Neuronal stem cell (in vitro differentiated cells): ENCODE data around the gene CGB7.

Source experiments
- DNase-seq: peaks from one replicate; pipeline ENCODE4 v3.0.0-alpha.2; 2013; ENCODE audit warnings: low spot score
- H2AFZ ChIP-seq: one replicate; pipeline ENCODE4 v1.6.1; 2013; ENCODE audit warnings: mild to moderate bottlenecking, low read length, inconsistent platforms
- H2AK5ac ChIP-seq: 2 replicates; pipeline ENCODE4 v1.6.1; 2013; ENCODE audit warnings: low read depth, mild to moderate bottlenecking, inconsistent platforms, low read length, moderate library complexity, mixed read lengths
- H2BK120ac ChIP-seq: 2 replicates; pipeline ENCODE4 v1.6.1; 2013; ENCODE audit warnings: low read depth, mild to moderate bottlenecking, inconsistent platforms, low read length, moderate library complexity, mixed read lengths
- H2BK12ac ChIP-seq: one replicate; pipeline ENCODE4 v1.6.1; 2013; ENCODE audit warnings: low read length, inconsistent platforms
- H2BK15ac ChIP-seq: 2 replicates; pipeline ENCODE4 v1.6.1; 2013; ENCODE audit warnings: mild to moderate bottlenecking, low read length, inconsistent platforms, mixed read lengths
- H2BK5ac ChIP-seq: one replicate; pipeline ENCODE4 v1.6.1; 2013; ENCODE audit warnings: inconsistent platforms, mild to moderate bottlenecking, low read length, moderate library complexity
- H3K14ac ChIP-seq: one replicate; pipeline ENCODE4 v1.6.1; 2013; ENCODE audit warnings: low read length, inconsistent platforms
- H3K18ac ChIP-seq: 2 replicates; pipeline ENCODE4 v1.6.1; 2013; ENCODE audit warnings: low read length, inconsistent platforms
- H3K23ac ChIP-seq: 2 replicates; pipeline ENCODE4 v1.6.1; 2013; ENCODE audit warnings: low read depth, mild to moderate bottlenecking, mixed read lengths, low read length, inconsistent platforms; ENCODE audit not compliant: poor library complexity
- H3K27ac ChIP-seq: replicated peaks from 3 replicates; pipeline ENCODE4 v1.5.1; 2013; ENCODE audit warnings: low read length, inconsistent platforms
- H3K27me3 ChIP-seq, 3 experiments: 2 replicates each; pipeline ENCODE4 v1.6.1; 2013; ENCODE audit warnings: low read length in 3 of 3, mild to moderate bottlenecking in 2 of 3, inconsistent platforms in 1 of 3, low read depth in 1 of 3, mixed read lengths in 1 of 3, moderate library complexity in 1 of 3; ENCODE audit not compliant: control insufficient read depth in 3 of 3, insufficient read depth in 3 of 3
- H3K36me3 ChIP-seq, 2 donors: replicated peaks in 1 of 2; 2 replicates each; pipeline ENCODE4 v1.6.1; 2013; ENCODE audit warnings: low read length in 2 of 2; ENCODE audit not compliant: control insufficient read depth in 2 of 2, insufficient read depth in 2 of 2
- H3K4ac ChIP-seq: 2 replicates; pipeline ENCODE4 v1.6.1; 2013; ENCODE audit warnings: inconsistent platforms, mild to moderate bottlenecking, low read length, moderate library complexity
- H3K4me1 ChIP-seq, 2 donors: 1 replicate in 1 of 2; 2 replicates in 1 of 2; pipeline ENCODE4 v1.6.1; 2013; ENCODE audit warnings: low read length in 2 of 2, low read depth in 1 of 2; ENCODE audit not compliant: control insufficient read depth in 2 of 2, insufficient read depth in 1 of 2
- H3K4me2 ChIP-seq: one replicate; pipeline ENCODE4 v1.6.1; 2013; ENCODE audit warnings: mild to moderate bottlenecking, low read length, inconsistent platforms; ENCODE audit not compliant: insufficient read depth, poor library complexity, severe bottlenecking
- H3K4me3 ChIP-seq, 2 donors: 2 replicates each; pipeline ENCODE4 v1.5.1; 2013; ENCODE audit warnings: low read length in 2 of 2, mild to moderate bottlenecking in 2 of 2, inconsistent platforms in 1 of 2, moderate library complexity in 1 of 2
- H3K79me1 ChIP-seq: one replicate; pipeline ENCODE4 v1.6.1; 2013; ENCODE audit warnings: low read depth, mild to moderate bottlenecking, inconsistent platforms, low read length, moderate library complexity
- H3K9ac ChIP-seq: one replicate; pipeline ENCODE4 v1.6.1; 2013; ENCODE audit warnings: mild to moderate bottlenecking, low read depth, low read length, inconsistent platforms; ENCODE audit not compliant: poor library complexity
- H3K9me3 ChIP-seq, 2 donors: replicated peaks in 1 of 2; 2 replicates each; pipeline versions ENCODE3 to v1.6.1; 2013; ENCODE audit warnings: low read length in 2 of 2, mild to moderate bottlenecking in 2 of 2, inconsistent platforms in 1 of 2, low read depth in 1 of 2, mixed read lengths in 1 of 2, moderate library complexity in 1 of 2; ENCODE audit not compliant: control insufficient read depth in 2 of 2, insufficient read depth in 1 of 2
- H4K8ac ChIP-seq: one replicate; pipeline ENCODE4 v1.6.1; 2013; ENCODE audit warnings: low read depth, mild to moderate bottlenecking, inconsistent platforms, low read length, moderate library complexity
- H4K91ac ChIP-seq: one replicate; pipeline ENCODE4 v1.6.1; 2013; ENCODE audit warnings: low read length, low read depth, mild to moderate bottlenecking, inconsistent platforms; ENCODE audit not compliant: poor library complexity
- WGBS, 2 donors: extraction: QIAGEN DNeasy Blood & Tissue Kit; methylation state at CpG; one replicate each; pipeline ENCODE4 v1.1.7; 2013; ENCODE audit warnings: missing lambda C conversion rate in 2 of 2, mixed read lengths in 1 of 2; ENCODE audit not compliant: insufficient read length in 2 of 2, insufficient replicate concordance in 1 of 2; ENCODE audit errors: extremely low coverage in 2 of 2; 5-methylcytosine and 5-hydroxymethylcytosine counted together

The CGB7 gene

GRCh38 chr19:49103331-49104085 is 46.0 kb upstream of the CGB7 start:
- H4K91ac ChIP-seq = no peak overlapping the region
- no CpG with 5 or more reads among the region's 33 CpGs for WGBS, 2 donors

DNA sequence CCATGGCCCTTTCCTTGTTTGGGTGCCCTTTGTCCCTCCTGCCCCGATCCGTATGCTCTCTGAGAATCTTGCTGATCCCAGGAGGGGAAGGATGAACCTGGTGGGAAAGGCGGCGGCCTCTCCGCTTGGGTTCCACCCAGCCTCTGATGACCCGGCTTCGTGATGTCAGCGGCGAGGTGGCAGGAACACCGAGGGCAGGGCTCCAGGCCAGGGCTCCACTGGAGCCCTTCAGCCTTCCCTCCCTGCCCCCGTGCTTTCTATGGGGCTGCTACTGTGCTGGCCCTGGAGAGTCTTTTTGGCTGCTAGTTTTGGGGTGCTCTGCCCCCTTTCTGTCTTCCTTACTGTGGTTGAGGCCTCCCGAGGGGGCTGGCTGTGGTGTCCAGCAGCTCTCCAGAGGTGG is 44.8 kb upstream of the CGB7 start:
- H3K4me1 ChIP-seq = no peaks in the 10 kb centered on the region
- H3K36me3 ChIP-seq = peaks cover 67 to 94% of the 10 kb centered on the region in 2 donors
- no peak overlapping the region for H3K4ac ChIP-seq
- no peak overlapping the region for H3K14ac ChIP-seq
- no peak overlapping the region for H2AK5ac ChIP-seq
- H2BK12ac ChIP-seq = no peak overlapping the region
- no peak overlapping the region for H3K9ac ChIP-seq
- H3K9me3 ChIP-seq = peaks cover 0 to 3% of the 10 kb centered on the region in 2 donors
- H4K8ac ChIP-seq = no peak overlapping the region
- H3K27ac ChIP-seq = no peak overlapping the region
- no peak overlapping the region for H3K4me2 ChIP-seq
- peaks cover 17% of the 10 kb centered on the region for H3K79me1 ChIP-seq
- H4K91ac ChIP-seq = no peak overlapping the region
- no peaks in the 10 kb centered on the region for H3K27me3 ChIP-seq
- no peak overlapping the region for H2BK15ac ChIP-seq
- WGBS, 2 donors = no CpG with 5 or more reads among the region's 12 CpGs
- H2AFZ ChIP-seq = no peak overlapping the region
- no peak overlapping the region for H2BK5ac ChIP-seq
- H3K18ac ChIP-seq = no peak overlapping the region
- H2BK120ac ChIP-seq = no peak overlapping the region
- H3K23ac ChIP-seq = no peak overlapping the region
- H3K4me3 ChIP-seq = no peak overlapping the region
- no peak for DNase-seq

More at GRCh38 chr19:49103331-49104085, 46.0 kb upstream of the CGB7 start:
- Histone ChIP-seq H3K4me1 (no peaks in the 10 kb centered on the region), H3K4me2 (no peak overlapping the region), H3K4ac (no peak overlapping the region), H2BK120ac (no peak overlapping the region), H3K14ac (no peak overlapping the region), H3K9me3 (peaks cover 0 to 3% of the 10 kb centered on the region in 2 donors), H2BK15ac (no peak overlapping the region), H3K18ac (no peak overlapping the region), H3K4me3 (no peak overlapping the region), H2BK5ac (no peak overlapping the region), H3K23ac (no peak overlapping the region), H4K8ac (no peak overlapping the region), H3K9ac (no peak overlapping the region), H2AFZ (no peak overlapping the region), H3K27me3 (no peaks in the 10 kb centered on the region), H2AK5ac (peak overlapping the region; percentile 36), H2BK12ac (no peak overlapping the region), H3K79me1 (peaks cover 18% of the 10 kb centered on the region), H3K27ac (no peak overlapping the region), H3K36me3 (peaks cover 67 to 94% of the 10 kb centered on the region in 2 donors)
- no peak for DNase-seq

DNA sequence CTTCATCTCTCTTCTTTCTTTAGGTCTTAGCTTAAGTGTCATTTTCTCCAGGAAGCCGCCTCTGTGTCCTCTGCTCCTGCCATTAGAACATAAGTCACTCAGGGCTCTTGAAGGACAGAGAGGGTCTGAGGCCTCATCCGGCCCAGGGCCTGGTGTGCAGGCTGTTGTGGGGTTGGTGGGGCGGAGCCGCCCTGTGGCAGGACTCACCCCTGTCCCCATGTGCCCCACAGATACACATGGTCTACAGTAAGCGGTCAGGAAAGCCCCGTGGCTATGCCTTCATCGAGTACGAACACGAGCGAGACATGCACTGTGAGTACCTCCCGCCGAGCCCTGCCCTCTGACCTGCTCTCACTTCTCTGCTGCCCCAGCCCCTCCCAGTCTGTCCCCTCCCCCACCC is 43.6 kb upstream of the CGB7 start:
- Histone ChIP-seq H2BK15ac (no peak overlapping the region), H2BK120ac (no peak overlapping the region), H3K4me3 (no peak overlapping the region), H3K23ac (no peak overlapping the region), H3K18ac (no peak overlapping the region), H2AFZ (no peak overlapping the region), H3K27ac (no peak overlapping the region), H3K4me1 (no peaks in the 10 kb centered on the region), H3K14ac (no peak overlapping the region), H4K91ac (no peak overlapping the region), H4K8ac (no peak overlapping the region), H3K9me3 (peaks cover 0 to 3% of the 10 kb centered on the region in 2 donors), H3K4me2 (no peak overlapping the region), H2BK12ac (no peak overlapping the region), H3K27me3 (no peaks in the 10 kb centered on the region), H2BK5ac (no peak overlapping the region), H3K79me1 (peaks cover 13% of the 10 kb centered on the region), H3K36me3 (peaks cover 63 to 94% of the 10 kb centered on the region in 2 donors), H3K4ac (no peak overlapping the region), H2AK5ac (no peak overlapping the region), H3K9ac (peak overlapping the region; percentile 56)
- WGBS, 2 donors = no CpG with 5 or more reads among the region's 12 CpGs
- DNase-seq = no peak

DNA sequence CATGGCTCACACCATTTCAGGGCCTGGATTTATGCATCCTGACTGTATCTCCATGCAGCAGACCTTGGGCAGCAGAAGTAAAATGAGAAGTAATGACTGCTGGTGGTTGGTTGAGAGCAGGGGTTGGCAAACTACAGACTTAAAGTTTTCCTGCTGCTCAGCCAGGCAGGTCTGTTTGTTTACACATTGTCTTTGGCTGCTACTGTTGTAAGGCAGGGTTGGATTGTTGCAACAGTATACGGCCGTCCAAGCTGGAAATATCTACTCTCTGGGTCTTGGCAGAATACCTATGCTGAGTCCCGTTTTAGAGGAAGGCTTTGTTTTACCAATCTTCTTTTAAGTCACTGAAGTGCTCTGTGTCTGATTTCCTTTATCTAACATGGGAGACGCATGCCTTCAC is 41.2 kb upstream of the CGB7 start:
- Histone ChIP-seq H3K14ac (no peak overlapping the region), H3K27me3 (no peaks in the 10 kb centered on the region), H3K79me1 (peaks cover 15% of the 10 kb centered on the region), H3K4me2 (no peak overlapping the region), H3K23ac (no peak overlapping the region), H2BK12ac (no peak overlapping the region), H3K18ac (no peak overlapping the region), H2AFZ (no peak overlapping the region), H3K4me1 (no peaks in the 10 kb centered on the region), H2BK15ac (no peak overlapping the region), H3K4me3 (no peak overlapping the region), H3K36me3 (peaks cover 62 to 94% of the 10 kb centered on the region in 2 donors), H4K8ac (no peak overlapping the region), H2BK5ac (no peak overlapping the region), H3K27ac (no peak overlapping the region), H2AK5ac (no peak overlapping the region), H2BK120ac (no peak overlapping the region), H3K9ac (no peak overlapping the region), H3K4ac (no peak overlapping the region), H3K9me3 (peaks cover 0 to 3% of the 10 kb centered on the region in 2 donors), H4K91ac (no peak overlapping the region)
- no CpG with 5 or more reads among the region's 4 CpGs for WGBS, 2 donors
- DNase-seq = no peak
